SK-N-SH (cell line): Measurements from ENCODE around the gene MTUS2. TPM values are rescaled to one million over a fixed set of nuclear protein-coding genes. Genes with fewer than 3 reads are reported as not detected.

Source experiments
- CTCF ChIA-PET: fragments of 300-600, 350-600 bp; formaldehyde crosslinking; extraction: SDS; loops from one replicate; lab custom pipeline; 2021; lab: Yijun Ruan, JAX
- POLR2A ChIA-PET: fragments of 350-600 bp; sonication (Branson Sonifier 250); formaldehyde crosslinking; extraction: SDS; loops from one replicate; lab custom pipeline; 2020; ENCODE audit warnings: antibody characterized with exemption, inconsistent platforms; lab: Yijun Ruan, JAX
- DNase-seq: peaks from one replicate; pipeline ENCODE4 v3.0.0; 2012
- H2AFZ ChIP-seq: fragments of 200-600 bp; sonication (generic); 2 replicates; pipeline ENCODE4 v1.8.1; 2016; ENCODE audit warnings: antibody characterized with exemption, mild to moderate bottlenecking, low read depth
- H3F3A ChIP-seq: fragments of 200-600 bp; sonication (generic); replicated peaks from 2 replicates; pipeline ENCODE3; 2016; ENCODE audit warnings: antibody characterized with exemption, mild to moderate bottlenecking; ENCODE audit not compliant: insufficient read depth
- H3K27ac ChIP-seq, 2 experiments: fragments of 200-500 bp in 1 of 2; fragments of 200-600 bp in 1 of 2; sonication (Bioruptor generic) in 1 of 2; sonication (generic), shearing (Covaris generic) in 1 of 2; 2 replicates each; pipeline versions ENCODE4 v1.5.1 to v1.6.1; 2014 to 2016; ENCODE audit warnings: low read depth in 2 of 2, inconsistent platforms in 1 of 2, low read length in 1 of 2, mild to moderate bottlenecking in 1 of 2, mixed read lengths in 1 of 2
- H3K27me3 ChIP-seq: fragments of 200-600 bp; sonication (generic), shearing (Covaris generic); 2 replicates; pipeline ENCODE4 v1.6.1; 2016; ENCODE audit warnings: mixed run types; ENCODE audit not compliant: insufficient read depth
- H3K36me3 ChIP-seq, 2 experiments: fragments of 200-500 bp in 1 of 2; fragments of 200-600 bp in 1 of 2; sonication (Bioruptor generic) in 1 of 2; sonication (generic) in 1 of 2; replicated peaks in 1 of 2; 2 replicates each; pipeline versions ENCODE3 to v1.5.1; 2014 to 2016; ENCODE audit warnings: low read length in 1 of 2, mild to moderate bottlenecking in 1 of 2; ENCODE audit not compliant: insufficient read depth in 2 of 2, control insufficient read depth in 1 of 2
- H3K4me1 ChIP-seq, 2 experiments: fragments of 200-500 bp in 1 of 2; fragments of 200-600 bp in 1 of 2; sonication (Bioruptor generic) in 1 of 2; sonication (generic), shearing (Covaris generic) in 1 of 2; 2 replicates each; pipeline versions ENCODE4 v1.5.1 to v1.6.1; 2014 to 2016; ENCODE audit warnings: low read depth in 1 of 2, low read length in 1 of 2, mixed run types in 1 of 2; ENCODE audit not compliant: insufficient read depth in 2 of 2, control insufficient read depth in 1 of 2
- H3K4me2 ChIP-seq: fragments of 200-600 bp; sonication (generic), shearing (Covaris generic); 2 replicates; pipeline ENCODE4 v1.6.1; 2017; ENCODE audit warnings: mixed run types
- H3K4me3 ChIP-seq, 2 experiments: fragments of 200-500 bp in 1 of 2; fragments of 200-600 bp in 1 of 2; sonication (Bioruptor generic) in 1 of 2; sonication (generic), shearing (Covaris generic) in 1 of 2; 2 replicates each; pipeline versions ENCODE4 v1.5.1 to v1.8.1; 2014 to 2016; ENCODE audit warnings: low read depth in 2 of 2, inconsistent platforms in 1 of 2, low read length in 1 of 2, mild to moderate bottlenecking in 1 of 2, mixed read lengths in 1 of 2, moderate library complexity in 1 of 2
- H3K79me2 ChIP-seq: fragments of 200-600 bp; sonication (generic); 2 replicates; pipeline ENCODE4 v1.8.1; 2017; ENCODE audit warnings: mild to moderate bottlenecking; ENCODE audit not compliant: insufficient read depth
- H3K9ac ChIP-seq: fragments of 200-600 bp; sonication (generic); 2 replicates; pipeline ENCODE4 v1.6.1; 2017; ENCODE audit warnings: mixed run types
- H3K9me2 ChIP-seq: fragments of 200-600 bp; sonication (generic); 2 replicates; pipeline ENCODE4 v1.6.1; 2017; ENCODE audit warnings: mixed run types
- H3K9me3 ChIP-seq: fragments of 200-600 bp; sonication (generic); 2 replicates; pipeline ENCODE4 v1.6.1; 2017; ENCODE audit warnings: mixed run types, mild to moderate bottlenecking, moderate library complexity
- H4K20me1 ChIP-seq: fragments of 200-600 bp; sonication (generic); 2 replicates; pipeline ENCODE4 v1.6.1; 2017; ENCODE audit warnings: mild to moderate bottlenecking, mixed run types; ENCODE audit not compliant: insufficient read depth
- CHD2 ChIP-seq: fragments of 150-350 bp; IDR thresholded peaks from 2 replicates; pipeline ENCODE4 v1.6.1; 2018; ENCODE audit warnings: low read length; ENCODE audit not compliant: partially characterized antibody
- ELF1 ChIP-seq: IDR thresholded peaks from 2 replicates; pipeline ENCODE4 v1.4.0; 2012
- MEF2A ChIP-seq: IDR thresholded peaks from 2 replicates; pipeline ENCODE4 v1.4.0; 2012; ENCODE audit warnings: low read depth, borderline replicate concordance
- NFIC ChIP-seq: IDR thresholded peaks from 2 replicates; pipeline ENCODE4 v1.4.0; 2012; ENCODE audit warnings: borderline replicate concordance
- NRF1 ChIP-seq: IDR thresholded peaks from 2 replicates; pipeline ENCODE4 v1.6.1; 2012; ENCODE audit warnings: low read depth, mild to moderate bottlenecking, low read length
- RAD21 ChIP-seq: IDR thresholded peaks from 2 replicates; pipeline ENCODE4 v1.6.1; 2012; ENCODE audit warnings: mild to moderate bottlenecking, low read length
- RXRA ChIP-seq: IDR thresholded peaks from 2 replicates; pipeline ENCODE4 v1.4.0; 2012; ENCODE audit warnings: low read depth, mild to moderate bottlenecking, borderline replicate concordance
- SMC3 ChIP-seq: IDR thresholded peaks from 2 replicates; pipeline ENCODE4 v1.6.1; 2012; ENCODE audit warnings: low read depth, low read length, improper control_type of control experiment
- TAF1 ChIP-seq: IDR thresholded peaks from 2 replicates; pipeline ENCODE4 v1.6.1; 2012; ENCODE audit warnings: low read depth, mild to moderate bottlenecking, low read length, moderate library complexity, borderline replicate concordance
- TCF12 ChIP-seq: IDR thresholded peaks from 2 replicates; pipeline ENCODE4 v1.4.0; 2012
- YY1 ChIP-seq: IDR thresholded peaks from 2 replicates; pipeline ENCODE4 v1.4.0; 2012; ENCODE audit warnings: low read depth, mild to moderate bottlenecking
- WGBS: methylation state at CpG from one replicate; pipeline ENCODE4 v1.1.6; 2017; ENCODE audit warnings: low lambda C conversion rate; 5-methylcytosine and 5-hydroxymethylcytosine counted together
- polyA plus RNA-seq, 3 experiments: library from polyadenylated mRNA; depleted of rRNA; stranded (reverse); fragments of >200 nt; gene quantifications; 2 replicates each; pipeline ENCODE4 v1.2.3, GENCODE V29; 2012
- TF ChIP-seq, protein P1 (sequence below): IDR thresholded peaks from 2 replicates; pipeline ENCODE4; 2012
- TF ChIP-seq, protein P2 (sequence below): IDR thresholded peaks from 2 replicates; pipeline ENCODE4 v1.4.0; 2012; ENCODE audit warnings: low read depth
- TF ChIP-seq, protein P3 (sequence below): IDR thresholded peaks from 2 replicates; pipeline ENCODE4 v1.4.0; 2012; ENCODE audit warnings: low read depth, borderline replicate concordance
- TF ChIP-seq, protein P4 (sequence below): IDR thresholded peaks from 2 replicates; pipeline ENCODE4 v1.6.1; 2012; ENCODE audit warnings: mild to moderate bottlenecking, low read depth, low read length, moderate library complexity

The MTUS2 gene
- polyA plus RNA-seq, 1 of the 3 experiments (the other 2 are of a cell fraction): 1.7 TPM

DNA sequence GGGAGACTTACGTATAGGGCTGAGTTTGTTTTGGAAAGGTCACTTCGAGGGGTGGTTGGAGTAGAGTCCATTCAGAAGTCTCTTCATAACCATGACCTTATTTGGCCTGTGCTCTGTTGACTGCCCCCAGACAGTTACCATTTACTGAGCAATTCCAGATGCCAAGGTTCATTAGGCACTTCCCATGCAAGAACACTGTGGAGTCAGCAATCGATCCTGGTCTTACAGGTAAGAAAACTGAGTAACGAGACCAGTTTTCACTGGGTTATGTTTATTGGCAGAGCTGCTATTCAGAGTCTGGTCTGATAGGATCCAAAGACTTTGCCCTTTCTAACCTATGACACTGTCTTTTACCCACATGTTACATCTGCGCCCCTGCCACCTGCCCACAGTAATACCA lies 134.7 kb downstream of the MTUS2 start:
- Histone ChIP-seq H4K20me1 (no peaks in the 10 kb centered on the region), H3K36me3 (no peaks in the 10 kb centered on the region), H3K9me2 (no peaks in the 10 kb centered on the region), H3F3A (no peaks in the 10 kb centered on the region), H3K27ac (no peak overlapping the region), H3K4me3 (no peak overlapping the region), H3K4me1 (no peaks in the 10 kb centered on the region), H3K9me3 (no peaks in the 10 kb centered on the region), H3K9ac (no peak overlapping the region), H3K79me2 (no peaks in the 10 kb centered on the region), H2AFZ (no peak overlapping the region), H3K4me2 (no peak overlapping the region), H3K27me3 (no peaks in the 10 kb centered on the region; the same call in 1 of the 2 replicates)
- CTCF ChIA-PET: no interaction called here
- no peak for DNase-seq
- 0% methylated on average over 5 of the region's 5 CpGs for WGBS
- TF ChIP-seq SMC3: no peak
- TF ChIP-seq, protein P1, sequence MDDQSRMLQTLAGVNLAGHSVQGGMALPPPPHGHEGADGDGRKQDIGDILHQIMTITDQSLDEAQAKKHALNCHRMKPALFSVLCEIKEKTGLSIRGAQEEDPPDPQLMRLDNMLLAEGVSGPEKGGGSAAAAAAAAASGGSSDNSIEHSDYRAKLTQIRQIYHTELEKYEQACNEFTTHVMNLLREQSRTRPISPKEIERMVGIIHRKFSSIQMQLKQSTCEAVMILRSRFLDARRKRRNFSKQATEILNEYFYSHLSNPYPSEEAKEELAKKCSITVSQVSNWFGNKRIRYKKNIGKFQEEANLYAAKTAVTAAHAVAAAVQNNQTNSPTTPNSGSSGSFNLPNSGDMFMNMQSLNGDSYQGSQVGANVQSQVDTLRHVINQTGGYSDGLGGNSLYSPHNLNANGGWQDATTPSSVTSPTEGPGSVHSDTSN: no peak
- no peak for TF ChIP-seq MEF2A
- TF ChIP-seq ELF1: no peak
- TF ChIP-seq, protein P2, sequence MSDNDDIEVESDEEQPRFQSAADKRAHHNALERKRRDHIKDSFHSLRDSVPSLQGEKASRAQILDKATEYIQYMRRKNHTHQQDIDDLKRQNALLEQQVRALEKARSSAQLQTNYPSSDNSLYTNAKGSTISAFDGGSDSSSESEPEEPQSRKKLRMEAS: no peak
- TF ChIP-seq, protein P3, sequence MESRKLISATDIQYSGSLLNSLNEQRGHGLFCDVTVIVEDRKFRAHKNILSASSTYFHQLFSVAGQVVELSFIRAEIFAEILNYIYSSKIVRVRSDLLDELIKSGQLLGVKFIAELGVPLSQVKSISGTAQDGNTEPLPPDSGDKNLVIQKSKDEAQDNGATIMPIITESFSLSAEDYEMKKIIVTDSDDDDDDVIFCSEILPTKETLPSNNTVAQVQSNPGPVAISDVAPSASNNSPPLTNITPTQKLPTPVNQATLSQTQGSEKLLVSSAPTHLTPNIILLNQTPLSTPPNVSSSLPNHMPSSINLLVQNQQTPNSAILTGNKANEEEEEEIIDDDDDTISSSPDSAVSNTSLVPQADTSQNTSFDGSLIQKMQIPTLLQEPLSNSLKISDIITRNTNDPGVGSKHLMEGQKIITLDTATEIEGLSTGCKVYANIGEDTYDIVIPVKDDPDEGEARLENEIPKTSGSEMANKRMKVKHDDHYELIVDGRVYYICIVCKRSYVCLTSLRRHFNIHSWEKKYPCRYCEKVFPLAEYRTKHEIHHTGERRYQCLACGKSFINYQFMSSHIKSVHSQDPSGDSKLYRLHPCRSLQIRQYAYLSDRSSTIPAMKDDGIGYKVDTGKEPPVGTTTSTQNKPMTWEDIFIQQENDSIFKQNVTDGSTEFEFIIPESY: no peak
- no peak for TF ChIP-seq YY1
- TF ChIP-seq CHD2: no peak
- TF ChIP-seq TCF12: no peak
- no peak for TF ChIP-seq RXRA
- TF ChIP-seq NFIC: no peak
- POLR2A ChIA-PET: no interaction called here

DNA sequence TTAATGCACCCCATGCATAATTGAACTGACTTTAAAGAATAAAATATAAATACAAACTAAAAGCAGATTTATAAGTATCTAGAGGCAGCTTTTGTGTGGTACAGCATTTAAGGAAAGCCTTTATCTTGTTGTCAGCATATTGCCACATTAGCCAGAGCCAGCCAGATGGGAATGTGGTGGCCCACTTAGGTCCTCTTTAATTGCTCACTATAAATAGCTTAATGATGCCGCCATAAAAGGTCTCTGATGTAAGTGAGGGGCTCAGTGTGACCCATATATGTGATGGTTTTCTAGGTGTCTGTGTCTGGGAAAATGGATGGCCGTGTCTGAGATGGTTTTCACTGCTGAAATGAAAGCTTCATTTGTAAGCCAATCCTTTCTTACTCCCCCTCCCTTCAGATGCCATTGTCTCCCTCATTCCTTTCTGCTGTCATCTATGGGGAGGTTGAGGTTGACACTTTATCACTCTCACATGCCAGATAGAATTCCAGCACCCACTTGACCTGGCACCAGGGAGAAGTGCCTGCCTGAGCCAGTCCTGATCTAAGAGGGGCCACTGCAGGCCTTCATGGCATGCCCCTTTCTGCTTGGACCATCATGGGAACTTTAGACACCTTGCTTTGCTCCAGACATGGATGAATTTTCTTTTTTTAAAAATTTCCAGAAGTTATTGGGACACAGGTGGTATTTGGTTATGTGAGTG lies 135.3 kb downstream of the MTUS2 start:
- CTCF ChIA-PET: no interaction called here
- Histone ChIP-seq H3F3A (no peaks in the 10 kb centered on the region), H3K9me2 (no peaks in the 10 kb centered on the region), H3K36me3 (no peaks in the 10 kb centered on the region), H3K9me3 (no peaks in the 10 kb centered on the region), H3K4me1 (no peaks in the 10 kb centered on the region), H3K4me2 (no peak overlapping the region), H2AFZ (no peak overlapping the region), H4K20me1 (no peaks in the 10 kb centered on the region), H3K4me3 (no peak overlapping the region), H3K9ac (no peak overlapping the region), H3K79me2 (no peaks in the 10 kb centered on the region), H3K27me3 (no peaks in the 10 kb centered on the region; the same call in 1 of the 2 replicates), H3K27ac (no peak overlapping the region)
- TF ChIP-seq NRF1 (no peak), RAD21 (no peak), TAF1 (no peak), SMC3 (no peak)
- TF ChIP-seq, protein P4, sequence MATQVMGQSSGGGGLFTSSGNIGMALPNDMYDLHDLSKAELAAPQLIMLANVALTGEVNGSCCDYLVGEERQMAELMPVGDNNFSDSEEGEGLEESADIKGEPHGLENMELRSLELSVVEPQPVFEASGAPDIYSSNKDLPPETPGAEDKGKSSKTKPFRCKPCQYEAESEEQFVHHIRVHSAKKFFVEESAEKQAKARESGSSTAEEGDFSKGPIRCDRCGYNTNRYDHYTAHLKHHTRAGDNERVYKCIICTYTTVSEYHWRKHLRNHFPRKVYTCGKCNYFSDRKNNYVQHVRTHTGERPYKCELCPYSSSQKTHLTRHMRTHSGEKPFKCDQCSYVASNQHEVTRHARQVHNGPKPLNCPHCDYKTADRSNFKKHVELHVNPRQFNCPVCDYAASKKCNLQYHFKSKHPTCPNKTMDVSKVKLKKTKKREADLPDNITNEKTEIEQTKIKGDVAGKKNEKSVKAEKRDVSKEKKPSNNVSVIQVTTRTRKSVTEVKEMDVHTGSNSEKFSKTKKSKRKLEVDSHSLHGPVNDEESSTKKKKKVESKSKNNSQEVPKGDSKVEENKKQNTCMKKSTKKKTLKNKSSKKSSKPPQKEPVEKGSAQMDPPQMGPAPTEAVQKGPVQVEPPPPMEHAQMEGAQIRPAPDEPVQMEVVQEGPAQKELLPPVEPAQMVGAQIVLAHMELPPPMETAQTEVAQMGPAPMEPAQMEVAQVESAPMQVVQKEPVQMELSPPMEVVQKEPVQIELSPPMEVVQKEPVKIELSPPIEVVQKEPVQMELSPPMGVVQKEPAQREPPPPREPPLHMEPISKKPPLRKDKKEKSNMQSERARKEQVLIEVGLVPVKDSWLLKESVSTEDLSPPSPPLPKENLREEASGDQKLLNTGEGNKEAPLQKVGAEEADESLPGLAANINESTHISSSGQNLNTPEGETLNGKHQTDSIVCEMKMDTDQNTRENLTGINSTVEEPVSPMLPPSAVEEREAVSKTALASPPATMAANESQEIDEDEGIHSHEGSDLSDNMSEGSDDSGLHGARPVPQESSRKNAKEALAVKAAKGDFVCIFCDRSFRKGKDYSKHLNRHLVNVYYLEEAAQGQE: no peak
- TF ChIP-seq, protein P1: no peak
- POLR2A ChIA-PET: no interaction called here
- DNase-seq: no peak
- WGBS: 6% methylated on average over 2 of the region's 2 CpGs
